Activated CD4-positive, CD25-positive, alpha-beta regulatory T cell treated with anti-CD3 and anti-CD28 coated beads, Interleukin-2, amount 50 U/mL, for 72 hours (primary cell): ENCODE measurements around the gene WDPCP.
"Not testable (repeated sequence)": the region's sequence is repeated elsewhere in the genome, so short reads cannot be mapped to it uniquely, and the experiment has no call there.

ENCODE experiments used
- DNase-seq: peaks from one replicate; pipeline ENCODE4 v3.0.0; 2021

Gene WDPCP

DNA sequence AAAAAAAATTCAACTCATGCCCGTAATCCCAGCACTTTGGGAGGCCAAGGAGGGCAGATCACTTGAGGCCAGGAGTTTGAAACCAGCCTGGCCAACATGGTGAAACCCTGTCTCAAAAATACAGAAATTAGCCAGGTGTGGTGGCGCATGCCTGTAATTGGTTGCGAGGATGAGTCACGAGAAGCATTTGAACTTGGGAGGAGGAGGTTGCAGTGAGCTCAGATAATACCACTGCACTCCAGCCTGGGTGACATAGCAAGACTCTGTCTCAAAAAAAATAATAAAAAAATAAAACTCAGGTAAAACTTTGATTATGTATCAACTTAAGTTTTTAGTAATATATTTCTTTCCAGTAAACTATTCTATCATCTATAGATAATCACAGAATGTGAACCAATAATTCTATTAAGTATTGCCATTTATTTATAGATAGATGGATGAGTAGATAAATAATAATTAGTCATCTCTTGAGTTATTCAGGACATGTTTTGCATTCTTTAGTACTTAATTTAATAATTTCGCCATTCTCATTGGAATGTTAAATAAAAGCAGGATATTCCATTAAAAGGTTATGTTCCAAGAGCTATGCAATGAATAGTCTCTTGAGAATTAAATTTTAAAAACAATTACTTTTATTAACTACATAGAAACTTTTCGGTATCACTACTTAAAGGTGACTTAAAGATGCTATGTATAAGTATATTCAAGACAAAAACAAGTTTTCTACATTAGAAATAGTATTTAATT is 48.7 kb downstream of the WDPCP start:
- DNase-seq, result no peak

GRCh38 chr2:63538390-63538789 is 49.9 kb downstream of the WDPCP start:
- DNase-seq, result no peak

- DNase-seq, result no peak
Observed at GRCh38 chr2:63537306-63537705, 51.0 kb downstream of the WDPCP start.

DNA sequence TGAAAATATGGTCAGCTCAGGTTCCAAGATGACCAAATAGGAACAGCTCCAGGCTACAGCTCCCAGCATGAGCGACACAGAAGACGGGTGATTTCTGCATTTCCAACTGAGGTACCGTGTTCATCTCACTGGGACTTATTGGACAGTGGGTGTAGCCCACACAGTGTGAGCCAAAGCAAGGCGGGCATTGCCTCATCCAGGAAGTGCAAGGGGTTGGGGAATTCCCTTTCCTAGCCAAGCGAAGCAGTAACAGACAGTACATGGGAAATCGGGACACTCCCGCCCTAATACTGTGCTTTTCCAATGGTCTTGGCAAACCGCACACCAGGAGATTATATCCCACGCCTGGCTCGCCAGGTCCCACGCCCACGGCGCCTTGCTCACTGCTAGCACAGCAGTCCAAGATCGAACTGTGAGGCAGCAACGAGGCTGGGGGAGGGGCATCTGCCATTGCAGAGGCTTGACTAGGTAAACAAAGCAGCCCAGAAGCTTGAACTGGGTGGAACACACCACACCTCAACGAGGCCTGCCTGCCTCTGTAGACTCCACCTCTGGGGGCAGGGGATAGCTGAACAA is 57.5 kb downstream of the WDPCP start:
- no peak for DNase-seq

DNA sequence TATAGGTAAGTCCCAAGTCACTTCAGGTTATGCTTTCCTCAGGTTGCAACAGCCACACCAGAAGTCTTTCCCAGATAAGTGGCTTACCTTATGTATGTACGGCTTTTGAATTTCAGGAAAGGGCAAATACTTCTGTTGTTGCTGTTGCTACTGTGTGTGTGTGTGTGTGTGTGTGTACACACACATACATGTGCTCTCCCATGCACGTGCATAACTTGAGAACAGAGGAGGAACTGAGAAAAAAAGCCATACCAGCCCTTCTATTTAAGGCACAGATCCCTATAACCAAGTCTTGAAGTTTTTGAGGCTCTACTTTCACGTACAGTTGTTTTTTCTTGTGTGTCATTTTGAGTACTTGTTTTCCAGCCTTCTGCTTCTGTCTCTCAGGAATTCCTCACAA is 62.4 kb downstream of the WDPCP start:
- DNase-seq, result no peak

DNA sequence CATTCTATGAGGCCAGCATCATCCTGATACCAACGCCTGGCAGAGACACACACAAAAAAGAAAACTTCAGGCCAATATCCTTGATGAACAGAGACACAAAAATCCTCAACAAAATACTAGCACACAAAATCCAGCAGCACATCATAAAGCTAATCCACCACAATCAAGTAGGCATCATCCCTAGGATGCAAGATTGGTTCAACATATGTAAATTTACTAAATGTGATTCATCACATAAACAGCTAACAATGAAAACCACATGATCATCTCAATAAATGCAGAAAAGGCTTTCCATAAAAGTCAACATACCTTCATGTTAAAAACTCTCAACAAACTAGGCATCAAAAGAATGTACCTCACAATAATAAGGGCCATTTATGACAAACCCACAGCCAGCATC is 65.3 kb downstream of the WDPCP start:
- no peak for DNase-seq

GRCh38 chr2:63520793-63521192 is 67.5 kb downstream of the WDPCP start:
- DNase-seq, result no peak

DNA sequence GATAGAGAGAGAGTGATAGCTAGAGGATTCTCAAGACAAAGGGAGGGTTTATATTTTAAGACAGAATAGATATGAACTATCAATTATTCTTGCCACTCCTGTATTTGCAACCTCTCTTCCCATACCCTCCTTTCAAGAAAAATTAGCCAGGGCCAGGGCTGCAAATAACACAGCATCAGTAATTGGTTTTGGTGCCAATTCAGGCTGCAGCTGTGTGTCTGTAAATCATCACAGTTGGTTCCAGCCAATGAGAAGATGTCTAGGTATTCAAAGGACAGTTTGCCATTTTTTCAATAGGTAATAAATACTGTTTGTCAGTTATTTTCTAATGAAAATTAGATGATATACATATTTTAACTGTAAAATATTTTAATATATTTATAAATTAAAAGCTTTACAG is 73.5 kb downstream of the WDPCP start:
- DNase-seq, result no peak

DNA sequence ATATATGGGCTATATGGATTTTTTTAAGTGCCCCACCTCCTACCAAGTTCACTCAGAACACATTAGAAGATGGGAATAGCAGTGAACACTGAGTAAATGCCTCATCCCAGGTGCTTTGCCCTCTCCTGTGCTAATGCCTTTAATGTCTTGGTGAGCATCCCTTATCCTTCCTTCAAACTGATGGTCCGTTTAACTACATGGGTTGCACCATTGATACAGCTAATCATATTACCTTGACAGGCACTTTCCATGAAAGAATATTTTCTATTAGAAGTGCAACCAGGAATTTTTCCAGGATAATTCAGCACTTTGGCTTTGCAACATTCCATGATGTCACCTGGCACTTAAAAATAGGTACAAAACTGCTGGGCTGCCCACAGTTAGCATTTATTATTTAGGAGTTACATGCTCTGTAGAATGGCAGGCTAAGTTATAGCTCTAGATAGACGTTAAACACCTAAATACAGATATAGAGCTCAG is 74.0 kb downstream of the WDPCP start:
- DNase-seq, result no peak

- DNase-seq, result no peak
Observed at GRCh38 chr2:63506320-63506719, 82.0 kb downstream of the WDPCP start.

DNA sequence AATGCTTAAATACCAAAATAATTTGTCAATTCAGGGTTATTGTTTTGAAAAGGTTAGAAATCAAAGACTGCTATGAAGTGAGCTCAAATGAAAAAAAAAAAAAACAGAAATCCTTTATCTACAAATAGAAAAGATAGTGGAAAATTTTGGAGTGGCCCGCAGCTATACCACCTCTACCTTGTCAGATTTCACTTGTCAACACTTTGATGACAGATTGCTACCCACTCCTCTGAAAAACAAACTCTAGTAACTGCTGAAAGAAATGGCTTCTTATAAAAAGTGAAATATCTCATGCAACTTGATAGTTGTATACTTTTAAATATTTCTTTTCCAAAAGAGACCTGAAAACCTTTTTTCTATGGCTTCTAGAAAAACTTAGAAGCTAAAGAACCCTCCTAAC is 84.5 kb downstream of the WDPCP start:
- DNase-seq, result no peak

- DNase-seq, result no peak
Observed at GRCh38 chr2:63500398-63500797, 87.9 kb downstream of the WDPCP start.

- no peak for DNase-seq
Observed at GRCh38 chr2:63497576-63497975, 90.7 kb downstream of the WDPCP start.

DNA sequence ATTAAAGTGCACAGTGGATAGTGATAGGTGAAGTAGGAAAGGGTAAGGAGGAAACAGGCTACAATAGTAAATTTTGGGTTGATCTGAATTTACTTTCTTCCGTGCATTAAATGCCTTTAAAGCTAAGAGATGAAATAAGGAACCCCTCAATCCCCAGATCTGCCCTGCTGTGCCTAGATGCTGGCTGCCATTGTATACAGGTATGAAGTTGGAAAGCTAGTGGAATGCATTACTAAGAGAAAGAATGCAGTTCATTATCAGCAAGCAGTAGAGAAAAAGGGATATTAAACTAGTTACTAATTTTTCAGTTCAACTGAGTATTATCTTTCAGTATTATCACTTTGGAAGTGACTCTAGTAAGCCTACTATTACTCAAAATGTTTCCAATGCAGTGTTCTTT is 93.3 kb downstream of the WDPCP start:
- DNase-seq, result no peak

- DNase-seq, result no peak
Observed at GRCh38 chr2:63494100-63494499, 94.2 kb downstream of the WDPCP start.

DNA sequence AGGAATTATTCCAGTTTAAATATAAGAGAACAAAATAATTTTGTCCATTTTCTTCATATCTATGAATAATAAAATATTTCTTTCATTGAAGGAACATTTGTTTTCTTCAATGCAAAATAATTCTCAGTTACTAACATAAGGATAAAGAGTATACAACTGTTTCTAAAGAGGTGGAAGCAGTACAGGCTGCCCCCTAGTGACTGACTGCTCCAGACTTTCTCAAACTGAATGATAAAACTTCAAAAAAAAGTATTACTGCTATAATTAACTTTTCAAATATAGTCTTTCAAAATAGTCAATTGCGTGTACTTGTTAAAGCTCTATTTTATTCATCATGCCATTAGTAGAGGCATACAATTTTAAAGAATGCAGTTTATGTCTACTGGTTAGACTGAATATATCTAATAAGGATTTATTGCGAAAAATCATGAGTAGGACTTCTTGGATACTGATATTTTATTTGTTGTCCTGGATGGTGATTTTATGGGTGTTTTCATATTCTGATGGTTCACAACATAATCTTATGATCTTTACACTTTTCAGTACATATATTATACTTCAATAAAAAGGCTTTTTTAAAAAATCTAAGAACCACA is 100.1 kb downstream of the WDPCP start:
- no peak for DNase-seq

DNA sequence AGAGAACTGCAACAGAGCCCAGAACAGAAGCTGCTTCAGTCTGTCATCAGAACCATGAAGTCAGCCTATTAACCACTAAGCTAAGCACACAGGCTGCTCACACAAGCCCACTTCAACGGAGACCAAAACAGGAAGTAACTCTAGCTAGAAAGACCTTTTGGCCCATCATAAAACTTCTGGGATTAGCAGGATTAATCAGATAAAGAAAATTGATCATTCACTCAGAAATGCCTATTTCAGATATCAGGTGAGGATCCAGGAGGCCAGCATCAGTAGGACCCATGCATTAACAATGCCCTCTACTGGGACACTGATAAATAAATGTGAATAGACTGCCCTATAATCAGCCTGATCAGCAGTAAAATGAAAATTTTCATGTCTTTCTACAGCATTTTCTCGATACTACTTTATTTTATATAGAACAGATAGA is 101.4 kb downstream of the WDPCP start:
- no peak for DNase-seq

DNA sequence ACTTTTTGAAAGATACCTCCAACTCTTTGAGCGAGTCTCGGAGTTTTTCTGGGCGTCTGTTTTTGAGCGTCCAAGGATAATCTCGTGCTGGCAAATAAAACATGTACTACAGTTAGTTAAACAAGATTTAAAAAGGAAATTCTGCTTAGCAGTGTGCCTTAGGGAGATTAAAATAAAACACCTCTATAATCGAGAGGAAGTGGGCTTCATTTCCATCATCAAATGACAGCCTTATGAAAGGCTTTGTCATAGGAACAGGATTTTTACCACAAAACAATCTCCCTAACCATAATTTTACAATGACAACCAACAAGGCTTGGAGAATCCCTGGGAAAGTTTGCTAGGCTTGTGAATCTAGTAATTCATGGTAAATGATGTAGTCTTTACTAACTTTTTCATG is 103.4 kb downstream of the WDPCP start:
- no peak for DNase-seq

- DNase-seq, result no peak
Observed at GRCh38 chr2:63484481-63484880, 103.8 kb downstream of the WDPCP start.

- no peak for DNase-seq
Observed at GRCh38 chr2:63477686-63478085, 110.6 kb downstream of the WDPCP start.

- not testable (repeated sequence) for DNase-seq
Observed at GRCh38 chr2:63469313-63469712, 119.0 kb downstream of the WDPCP start.

- DNase-seq, result no peak
Observed at GRCh38 chr2:63465633-63466032, 122.6 kb downstream of the WDPCP start.

- no peak for DNase-seq
Observed at GRCh38 chr2:63463142-63463541, 125.1 kb downstream of the WDPCP start.

- no peak for DNase-seq
Observed at GRCh38 chr2:63446658-63447057, 141.6 kb downstream of the WDPCP start.
